ENCODE measurements around the gene RTN4R.

DNA sequence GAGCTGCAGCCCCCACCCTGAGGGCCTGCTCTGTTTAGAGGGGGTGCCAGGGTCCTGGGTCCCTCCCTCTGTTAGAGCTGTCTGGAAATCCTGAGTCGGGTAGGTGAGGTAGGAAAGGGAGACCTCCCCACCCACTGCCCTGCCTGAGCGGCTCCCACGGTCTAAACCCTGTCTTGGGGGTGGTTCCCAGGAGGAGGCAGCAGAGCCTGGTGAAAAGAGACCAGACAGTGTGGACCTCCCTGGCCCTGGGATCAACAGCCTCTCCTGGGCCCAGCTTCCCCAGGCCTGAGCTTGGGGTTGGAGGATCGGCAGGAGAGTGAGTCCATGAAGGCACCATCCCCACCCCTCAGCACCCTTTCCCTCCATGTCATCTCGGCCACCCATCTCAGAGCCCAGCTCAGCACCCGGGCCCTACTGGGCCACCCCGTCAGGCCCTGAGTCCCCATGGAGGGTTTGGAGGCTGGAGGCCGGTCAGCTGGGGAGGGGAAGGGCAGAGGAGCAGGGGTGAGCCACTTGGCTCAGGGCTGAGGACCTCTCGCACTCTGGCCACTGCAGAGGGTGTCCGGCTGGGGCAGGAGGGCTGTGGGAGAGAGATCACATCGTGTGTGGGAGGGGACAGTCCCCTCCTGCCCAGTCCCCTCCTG lies 37.2 kb downstream of the RTN4R start:
- no peak for TF ChIP-seq POLR2A (IDR thresholded peaks at IDR 0.05)
- TF ChIP-seq, protein P1, sequence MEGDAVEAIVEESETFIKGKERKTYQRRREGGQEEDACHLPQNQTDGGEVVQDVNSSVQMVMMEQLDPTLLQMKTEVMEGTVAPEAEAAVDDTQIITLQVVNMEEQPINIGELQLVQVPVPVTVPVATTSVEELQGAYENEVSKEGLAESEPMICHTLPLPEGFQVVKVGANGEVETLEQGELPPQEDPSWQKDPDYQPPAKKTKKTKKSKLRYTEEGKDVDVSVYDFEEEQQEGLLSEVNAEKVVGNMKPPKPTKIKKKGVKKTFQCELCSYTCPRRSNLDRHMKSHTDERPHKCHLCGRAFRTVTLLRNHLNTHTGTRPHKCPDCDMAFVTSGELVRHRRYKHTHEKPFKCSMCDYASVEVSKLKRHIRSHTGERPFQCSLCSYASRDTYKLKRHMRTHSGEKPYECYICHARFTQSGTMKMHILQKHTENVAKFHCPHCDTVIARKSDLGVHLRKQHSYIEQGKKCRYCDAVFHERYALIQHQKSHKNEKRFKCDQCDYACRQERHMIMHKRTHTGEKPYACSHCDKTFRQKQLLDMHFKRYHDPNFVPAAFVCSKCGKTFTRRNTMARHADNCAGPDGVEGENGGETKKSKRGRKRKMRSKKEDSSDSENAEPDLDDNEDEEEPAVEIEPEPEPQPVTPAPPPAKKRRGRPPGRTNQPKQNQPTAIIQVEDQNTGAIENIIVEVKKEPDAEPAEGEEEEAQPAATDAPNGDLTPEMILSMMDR (IDR thresholded peaks at IDR 0.05) = no peak
